ENCODE results near the gene RNF2.
"Not testable (repeated sequence)": the region's sequence is repeated elsewhere in the genome, so short reads cannot be mapped to it uniquely, and the experiment has no call there.

RNF2 gene

DNA sequence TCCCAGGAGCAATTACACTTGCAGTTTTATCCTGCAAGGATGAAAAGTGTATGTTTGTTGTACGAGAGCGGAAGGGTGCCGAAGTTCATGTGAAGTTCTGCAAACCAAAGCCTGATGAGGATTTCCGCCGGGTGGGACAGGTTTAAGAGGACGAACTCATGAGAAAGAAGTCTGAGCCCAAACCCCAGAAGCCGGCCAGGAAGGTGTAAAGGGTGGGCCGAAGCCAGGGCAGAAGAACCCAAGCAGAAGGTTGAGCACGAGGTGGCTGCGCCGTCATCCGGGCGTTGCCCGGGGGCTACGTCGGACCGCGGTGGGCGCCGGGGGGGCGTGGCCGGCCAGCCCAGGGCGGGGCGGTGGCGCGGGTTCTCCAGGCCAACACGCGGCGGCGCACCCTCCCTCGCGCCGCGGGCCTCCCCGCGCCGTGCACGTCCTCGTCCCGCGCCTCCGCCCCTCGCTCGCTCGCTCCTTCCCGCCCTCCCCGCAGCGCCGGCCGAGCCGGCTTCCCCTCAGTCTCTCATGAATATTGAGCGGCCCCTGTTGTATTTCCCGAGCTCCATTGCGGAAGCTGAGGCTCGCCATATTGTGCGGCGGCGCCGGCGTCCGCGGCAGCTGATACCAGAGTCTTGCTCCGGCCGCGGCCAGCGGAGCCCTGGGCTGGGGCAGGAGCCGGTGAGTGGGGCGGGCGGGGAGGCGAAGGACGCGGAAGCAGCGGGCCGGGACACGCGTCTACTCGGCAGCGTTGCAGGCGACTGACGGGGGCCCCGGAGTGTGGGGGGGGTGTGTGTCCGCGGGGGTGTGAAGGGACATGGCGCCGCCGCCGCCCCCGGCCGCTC lies at the start of gene RNF2:
RNF2 (plus strand) TSS at position 578 of the 833 bp plus-strand sequence. CDS start 41,996 bp downstream, outside the sequence.
- DNase-seq (ENCODE audit: low read depth, low spot score), result peak; percentile 46

- not testable (repeated sequence) for DNase-seq (ENCODE audit: low read depth, low spot score)
These were observed 45.4 kb upstream of the RNF2 start for GRCh38 chr1:184999974-185000373.

DNA sequence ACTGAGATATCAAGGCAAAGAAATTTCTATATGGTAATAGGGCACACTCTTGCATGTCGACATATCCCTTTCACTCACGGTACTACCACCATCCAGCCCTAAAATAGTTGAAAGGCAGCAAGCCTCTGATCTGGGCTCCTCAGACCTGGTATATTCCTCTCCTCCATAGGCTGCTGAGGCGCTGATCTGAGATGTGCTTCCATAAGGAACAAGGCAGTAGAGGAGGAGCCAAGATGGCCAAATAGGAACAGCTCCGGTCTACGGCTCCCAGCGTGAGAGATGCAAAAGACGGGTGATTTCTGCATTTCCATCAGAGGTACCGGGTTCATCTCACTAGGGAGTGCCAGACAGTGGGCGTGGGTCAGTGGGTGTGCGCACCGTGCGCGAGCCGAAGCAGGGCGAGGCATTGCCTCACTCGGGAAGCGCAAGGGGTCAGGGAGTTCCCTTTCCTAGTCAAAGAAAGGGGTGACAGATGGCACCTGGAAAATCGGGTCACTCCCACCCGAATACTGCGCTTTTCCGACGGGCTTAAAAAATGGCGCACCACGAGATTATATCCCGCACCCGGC lies 44.0 kb upstream of the RNF2 start:
- DNase-seq (ENCODE audit: low read depth, low spot score), result not testable (repeated sequence)

DNA sequence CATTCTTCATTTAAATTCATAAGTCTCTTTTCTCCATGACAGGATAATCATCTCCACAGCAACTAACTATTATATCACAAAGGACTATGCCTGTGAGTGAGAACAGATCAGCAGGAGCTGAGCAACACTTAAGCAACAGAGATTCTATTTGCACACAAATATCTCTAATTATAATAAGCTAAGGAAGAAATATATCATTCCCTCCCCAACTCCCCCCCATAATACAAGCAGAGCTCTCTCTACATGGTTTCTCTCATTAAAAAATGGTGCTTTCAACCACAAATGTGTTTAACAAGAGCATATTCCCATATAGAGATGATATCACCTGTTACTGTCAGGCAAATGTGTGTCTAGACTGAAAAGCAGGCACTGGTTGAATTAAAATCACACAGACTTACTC lies 36.5 kb upstream of the RNF2 start:
- DNase-seq (ENCODE audit: low read depth, low spot score), result no peak

- DNase-seq (ENCODE audit: low read depth, low spot score), result no peak
These were observed 35.0 kb upstream of the RNF2 start for GRCh38 chr1:185010361-185010760.

DNA sequence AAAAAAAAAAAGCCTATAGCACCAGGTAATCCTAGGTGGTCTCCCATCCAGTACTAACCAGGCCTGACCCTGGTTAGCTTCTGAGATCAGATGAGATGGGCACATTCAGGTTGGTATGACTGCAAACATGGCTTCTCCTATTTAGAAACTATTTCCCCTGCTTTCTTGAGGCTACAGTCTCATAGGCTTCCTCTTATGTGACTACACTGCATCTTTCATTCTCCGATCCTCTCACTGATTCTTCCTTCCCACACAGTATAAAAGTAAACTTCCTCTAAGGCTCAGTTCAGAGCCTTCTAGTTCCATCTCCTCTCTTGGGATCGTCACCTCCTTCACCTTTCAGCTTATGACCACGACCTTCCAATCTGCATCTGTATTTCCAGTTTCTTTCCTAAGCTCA lies 30.4 kb upstream of the RNF2 start:
- no peak for DNase-seq (ENCODE audit: low read depth, low spot score)

- DNase-seq (ENCODE audit: low read depth, low spot score), result no peak
These were observed 29.7 kb upstream of the RNF2 start for GRCh38 chr1:185015631-185016030.

- no peak for DNase-seq (ENCODE audit: low read depth, low spot score)
These were observed 28.5 kb upstream of the RNF2 start for GRCh38 chr1:185016880-185017279.

DNA sequence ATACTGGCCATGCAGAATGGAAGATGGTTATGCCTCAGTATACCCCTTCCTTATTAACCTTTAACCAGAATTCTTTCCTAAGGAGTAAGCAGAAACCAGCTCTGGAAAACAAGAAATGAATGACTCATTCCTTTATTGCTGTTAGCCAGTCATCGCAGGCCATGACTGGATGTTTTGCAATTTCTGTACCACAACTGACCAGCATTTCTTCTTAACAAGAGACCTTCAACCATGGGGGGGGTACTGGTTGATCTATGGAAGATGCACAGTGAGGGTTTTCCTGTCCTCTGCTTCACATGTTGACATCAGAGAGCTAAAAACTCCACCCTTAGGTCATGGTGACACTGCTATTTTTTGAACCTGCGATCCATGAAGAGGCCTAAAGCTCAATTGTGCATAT lies 28.0 kb upstream of the RNF2 start:
- no peak for DNase-seq (ENCODE audit: low read depth, low spot score)

GRCh38 chr1:185017966-185018365 lies 27.4 kb upstream of the RNF2 start:
- DNase-seq (ENCODE audit: low read depth, low spot score), result no peak

DNA sequence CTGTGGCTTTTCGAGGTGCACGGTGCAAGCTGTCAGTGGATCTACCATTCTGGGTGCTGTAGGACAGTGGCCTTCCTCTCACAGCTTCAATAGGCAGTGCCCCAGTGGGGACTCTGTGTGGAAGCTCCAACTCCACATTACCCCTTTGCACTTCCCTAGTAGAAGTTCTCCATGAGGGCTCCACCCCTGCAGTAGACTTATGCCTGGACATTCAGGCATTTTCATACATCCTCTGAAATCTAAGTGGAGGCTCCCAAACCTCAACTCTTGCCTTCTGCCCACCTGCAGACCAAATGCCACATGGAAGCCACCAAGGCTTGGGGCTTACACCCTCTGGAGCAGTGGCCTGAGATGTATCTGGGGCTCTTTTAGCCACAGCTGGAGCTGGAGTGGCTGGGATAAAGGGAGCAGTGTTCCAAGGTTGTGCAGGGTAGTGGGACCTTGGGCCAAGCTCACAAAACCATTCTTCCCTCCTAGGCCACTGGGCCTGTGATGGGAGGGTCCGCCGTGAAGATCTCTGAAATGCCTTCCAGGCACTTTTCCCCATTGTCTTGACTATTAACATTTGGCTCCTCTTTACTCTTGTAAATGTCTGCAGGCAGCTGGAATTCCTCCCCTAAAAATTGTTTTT lies 18.0 kb upstream of the RNF2 start:
- no peak for DNase-seq (ENCODE audit: low read depth, low spot score)

DNA sequence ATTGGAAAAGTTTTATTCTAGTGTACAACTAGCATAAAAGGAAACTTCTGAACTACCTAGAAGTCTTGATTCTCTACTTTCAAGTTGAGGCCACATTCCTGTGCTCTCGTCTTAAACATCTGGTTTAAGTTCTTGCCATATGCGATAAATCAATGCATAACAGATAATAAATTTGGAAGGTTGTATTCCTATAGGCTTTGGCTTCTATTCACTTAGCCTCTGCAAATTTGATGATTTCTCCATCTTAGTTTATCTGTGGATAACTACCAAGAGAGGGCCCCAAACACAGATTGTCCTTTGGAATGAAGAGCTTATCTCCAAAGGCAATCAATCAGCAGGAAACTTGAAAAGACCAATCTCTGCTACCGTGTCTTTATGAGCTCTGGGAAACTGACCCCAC lies 11.7 kb upstream of the RNF2 start:
- DNase-seq (ENCODE audit: low read depth, low spot score), result no peak

DNA sequence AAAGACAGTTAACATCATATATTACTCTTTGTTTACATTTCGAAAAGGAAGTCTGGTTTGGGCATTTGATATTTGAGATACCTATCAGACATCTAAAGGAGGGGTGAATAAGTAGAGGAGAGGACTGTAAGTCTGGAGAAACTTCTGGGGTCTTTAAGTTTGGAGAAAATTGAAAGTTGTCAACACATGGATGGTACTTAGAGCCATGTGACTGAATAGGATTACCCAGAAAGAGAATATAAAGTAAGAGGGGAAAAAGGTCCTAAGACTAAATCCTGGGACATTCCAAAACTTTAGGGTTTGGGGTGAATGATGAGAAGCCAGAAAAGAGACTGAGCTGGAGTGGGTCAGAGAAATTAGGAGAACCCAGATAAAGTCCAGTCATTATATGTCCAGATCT lies 10.1 kb upstream of the RNF2 start:
- DNase-seq (ENCODE audit: low read depth, low spot score), result no peak

DNA sequence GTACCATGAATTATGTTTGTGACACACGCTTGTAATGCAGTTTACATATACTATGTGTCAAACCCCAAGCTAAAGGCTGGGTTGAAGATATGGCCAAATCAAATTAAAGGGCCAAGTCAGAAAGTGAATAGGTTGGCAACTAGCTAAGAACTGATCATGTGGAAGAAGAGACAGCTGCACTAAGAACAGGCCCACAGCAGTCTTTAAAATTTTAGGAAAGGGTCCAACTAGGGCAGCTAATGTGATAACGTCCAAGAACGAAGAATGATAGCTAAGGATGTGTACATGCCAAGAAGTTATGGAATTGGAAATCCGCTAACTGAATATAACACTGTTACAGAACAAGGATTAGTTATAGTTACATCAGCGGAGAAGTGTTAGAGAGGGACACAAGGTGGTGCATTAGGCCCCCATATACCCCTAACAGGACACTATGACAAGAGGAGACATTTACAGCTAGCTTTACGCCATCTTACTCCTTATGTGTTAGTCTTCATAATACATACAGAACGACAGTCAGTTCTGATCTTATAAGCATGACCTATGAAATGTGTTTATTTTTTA lies 6.5 kb upstream of the RNF2 start:
- DNase-seq (ENCODE audit: low read depth, low spot score), result no peak

DNA sequence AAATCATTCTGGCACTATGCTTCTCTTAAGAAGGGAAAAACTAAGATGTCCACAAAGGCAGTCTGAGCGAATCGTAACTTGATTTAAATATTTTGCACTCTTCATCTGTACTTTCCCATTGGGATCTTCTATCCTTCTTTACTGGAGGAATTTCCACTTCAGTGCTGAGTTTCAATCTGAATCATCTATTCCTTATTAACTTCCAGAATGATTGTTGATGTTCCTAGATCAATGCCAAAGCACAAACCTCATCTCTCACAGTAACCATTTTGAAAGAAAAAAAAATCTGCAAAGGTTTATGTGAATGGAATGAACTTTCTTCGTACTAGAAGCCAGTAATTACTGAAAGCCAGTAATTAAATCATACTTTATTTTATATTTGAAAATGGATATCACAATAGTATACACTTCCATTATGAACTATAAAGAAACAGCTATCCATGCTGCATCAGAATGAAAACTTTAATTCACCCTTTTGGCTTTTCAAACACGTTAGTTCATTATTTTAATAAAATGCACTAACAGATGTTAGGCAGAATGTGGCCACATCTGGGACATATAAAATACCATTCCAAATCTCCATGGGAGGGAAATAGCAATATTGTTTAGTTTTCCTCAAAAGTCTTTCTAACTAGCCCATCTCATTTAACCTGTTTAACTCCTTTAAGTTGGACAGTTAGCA lies 5.5 kb upstream of the RNF2 start:
- no peak for DNase-seq (ENCODE audit: low read depth, low spot score)

DNA sequence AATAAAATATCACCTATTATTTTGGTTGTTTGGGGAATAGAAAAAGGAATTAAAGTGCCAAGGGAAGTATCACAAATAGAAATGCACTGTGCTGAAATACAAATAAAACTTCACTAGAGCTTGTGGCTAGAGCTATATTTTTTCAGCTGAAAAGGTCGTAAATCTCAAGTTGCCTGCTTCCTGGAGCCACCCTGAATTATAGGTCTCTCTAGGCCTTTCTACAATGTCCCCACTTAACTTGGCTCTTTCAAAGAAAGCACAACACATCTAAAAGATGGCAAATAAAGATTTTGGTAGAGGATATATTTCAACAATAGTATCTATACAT lies 5.0 kb upstream of the RNF2 start:
- DNase-seq (ENCODE audit: low read depth, low spot score), result no peak

GRCh38 chr1:185041742-185042141 lies 3.6 kb upstream of the RNF2 start:
- DNase-seq (ENCODE audit: low read depth, low spot score), result no peak

DNA sequence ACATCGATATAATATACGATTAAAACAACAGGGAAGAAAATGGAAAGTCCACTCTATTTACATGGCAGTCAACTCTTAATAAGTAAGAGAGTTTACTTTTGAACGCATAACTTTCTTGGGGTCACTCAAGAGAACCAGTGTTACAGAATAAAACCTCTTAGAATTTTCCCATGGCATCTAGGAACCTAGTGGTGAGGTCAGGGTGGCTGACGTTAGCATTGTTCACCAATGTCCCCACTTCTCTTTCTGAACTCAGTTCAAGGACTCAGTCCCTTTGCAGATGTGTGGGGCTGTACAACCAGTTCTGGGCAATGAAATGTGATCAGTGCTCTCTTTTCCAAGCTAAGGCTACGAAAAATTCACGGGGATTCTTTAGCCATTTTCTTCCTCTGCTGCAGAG lies 2.6 kb upstream of the RNF2 start:
- no peak for DNase-seq (ENCODE audit: low read depth, low spot score)

GRCh38 chr1:185044387-185044786 lies 971 bp upstream of the RNF2 start:
- no peak for DNase-seq (ENCODE audit: low read depth, low spot score)

DNA sequence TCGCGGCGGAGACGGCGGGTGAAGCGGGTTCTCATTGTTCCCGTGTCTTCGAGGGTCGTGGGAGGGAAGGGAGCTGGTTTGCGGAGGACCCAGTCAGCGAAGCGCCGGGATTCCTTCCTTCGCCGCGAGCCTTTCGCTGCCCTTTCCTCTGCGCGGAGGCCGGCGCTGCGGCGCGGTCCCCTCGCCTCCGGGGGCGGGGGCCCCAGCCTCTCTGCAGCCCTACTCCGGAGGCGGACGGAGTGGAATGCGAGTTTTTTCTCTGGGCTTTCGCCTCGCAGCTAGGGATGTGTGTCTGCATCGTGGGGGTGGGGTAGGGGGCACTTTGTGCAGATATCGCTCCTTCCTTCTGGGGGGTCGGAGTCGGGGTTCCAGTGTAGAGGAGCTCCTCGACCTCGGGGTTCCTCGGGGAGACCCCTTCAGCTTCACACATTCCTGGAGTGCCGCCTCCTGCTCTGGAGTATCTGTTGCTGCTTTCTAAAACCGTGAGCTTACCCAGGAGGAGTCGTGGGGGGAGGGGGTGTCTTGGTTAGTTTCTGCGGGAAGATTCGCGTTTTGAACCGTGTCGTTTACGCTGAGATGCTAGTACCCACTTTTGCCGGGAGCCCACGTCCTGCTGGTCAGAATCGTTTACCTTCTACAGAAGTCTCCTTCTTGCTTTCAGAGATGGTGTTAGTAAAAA lies 595 bp downstream of the RNF2 start:
- peak; percentile 6 for DNase-seq (ENCODE audit: low read depth, low spot score)

DNA sequence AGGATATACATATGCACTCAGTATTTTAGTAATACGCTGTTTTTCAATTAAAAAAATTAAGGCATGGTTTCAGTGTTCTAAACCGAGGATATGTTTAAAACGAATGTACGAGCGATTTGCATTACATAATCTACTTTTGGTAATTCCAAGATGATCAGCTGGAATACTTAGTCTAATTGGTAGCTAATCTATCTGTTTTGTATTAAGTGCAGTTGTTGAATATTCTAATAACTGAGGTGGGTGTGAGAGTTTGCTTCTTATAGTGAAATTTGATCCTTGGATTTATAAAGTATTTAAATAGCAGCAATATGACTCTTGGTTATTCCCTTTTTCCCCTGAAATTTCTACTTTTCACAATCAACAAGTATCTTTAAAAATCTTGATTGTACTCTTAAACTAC lies 1.3 kb downstream of the RNF2 start:
- DNase-seq (ENCODE audit: low read depth, low spot score), result no peak

- no peak for DNase-seq (ENCODE audit: low read depth, low spot score)
These were observed 4.3 kb downstream of the RNF2 start for GRCh38 chr1:185049670-185050069.

Measured in activated CD4-positive, CD25-positive, alpha-beta regulatory T cell treated with anti-CD3 and anti-CD28 coated beads, Interleukin-2, amount 50 U/mL, for 16 hours (primary cell).